CD4-positive, alpha-beta T cell treated with Interleukin-15 for 4 hours (primary cell): ENCODE data around the gene LDHAL6A.
A peak's percentile ranks its signal among the peaks of the same experiment; 100 is the strongest.

Experiments
- DNase-seq: peaks from one replicate; pipeline ENCODE4 v3.0.0-alpha.2; 2020; ENCODE audit warnings: low spot score

LDHAL6A gene

DNA sequence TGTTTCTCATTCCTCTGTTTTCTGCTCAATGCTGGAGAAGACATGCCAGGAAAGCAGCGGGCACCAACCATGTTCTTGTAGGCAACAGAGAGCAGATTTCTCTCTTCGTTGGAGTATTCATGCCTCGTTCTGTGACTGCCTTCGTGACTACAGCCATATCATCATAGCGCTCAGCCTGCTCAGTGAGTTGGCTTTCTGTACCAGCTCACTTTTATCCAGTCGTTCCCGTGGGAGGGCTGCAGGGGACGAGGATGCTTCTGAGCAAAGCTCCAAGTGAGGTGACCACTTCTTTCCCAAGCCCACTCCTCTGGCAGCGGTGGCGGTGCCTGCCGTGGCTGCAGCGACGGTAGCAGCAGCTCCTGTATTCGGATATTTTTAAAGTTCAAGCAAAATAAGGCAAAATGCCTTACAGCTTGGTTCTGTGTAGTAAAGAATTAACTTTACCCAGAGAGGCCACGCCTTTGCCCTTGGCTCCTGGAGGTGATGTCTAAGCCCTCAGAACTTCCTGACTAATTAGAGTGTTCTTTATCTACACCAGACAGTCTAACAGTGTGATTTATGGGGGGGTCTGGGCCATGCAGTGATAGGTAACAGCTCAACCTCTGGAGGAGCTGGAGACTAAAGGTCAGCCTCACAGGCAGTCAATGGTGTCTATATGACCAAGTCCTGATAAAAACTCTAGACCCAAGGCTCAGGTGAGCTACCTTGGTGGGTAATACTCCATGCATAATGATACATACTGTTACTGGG is 35.3 kb downstream of the LDHAL6A start:
- DNase-seq, result no peak

DNA sequence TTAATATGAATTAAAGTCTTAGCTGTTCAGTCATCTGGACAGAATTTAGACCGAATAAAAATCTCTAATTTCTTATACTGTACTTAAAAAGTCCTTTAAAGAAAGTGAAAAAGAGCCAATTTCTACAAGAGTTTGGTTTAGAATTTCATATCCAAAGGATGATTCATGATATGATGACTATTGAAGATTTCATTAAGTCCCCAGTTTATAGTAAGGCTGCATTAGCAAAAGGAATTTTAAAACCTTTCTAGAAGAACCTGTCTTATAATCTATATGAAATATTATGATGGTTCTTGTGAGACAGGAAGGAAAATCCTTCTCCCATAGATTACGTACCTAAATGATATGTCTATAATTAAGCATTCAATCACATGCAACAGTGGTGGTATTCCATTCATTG is 36.3 kb downstream of the LDHAL6A start:
- DNase-seq, result no peak

DNA sequence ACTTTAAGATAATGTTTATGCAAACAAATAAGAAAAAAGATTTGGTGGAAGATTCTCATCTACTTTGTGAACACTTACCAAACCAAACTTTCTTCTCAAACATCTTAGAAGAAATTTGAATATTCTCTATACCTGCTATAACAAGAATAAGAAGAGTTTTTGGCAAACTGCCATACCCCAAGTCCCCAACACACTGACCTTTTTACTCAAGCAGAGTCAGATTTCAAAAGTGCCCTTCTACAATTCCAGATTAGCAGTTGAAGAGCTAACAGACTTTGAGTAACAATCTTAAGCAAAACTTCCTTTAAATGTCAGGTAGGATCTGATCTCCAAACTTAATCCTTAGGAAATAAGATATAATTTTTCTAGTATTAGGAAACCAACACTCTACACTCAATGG is 37.2 kb downstream of the LDHAL6A start:
- DNase-seq, result no peak

DNA sequence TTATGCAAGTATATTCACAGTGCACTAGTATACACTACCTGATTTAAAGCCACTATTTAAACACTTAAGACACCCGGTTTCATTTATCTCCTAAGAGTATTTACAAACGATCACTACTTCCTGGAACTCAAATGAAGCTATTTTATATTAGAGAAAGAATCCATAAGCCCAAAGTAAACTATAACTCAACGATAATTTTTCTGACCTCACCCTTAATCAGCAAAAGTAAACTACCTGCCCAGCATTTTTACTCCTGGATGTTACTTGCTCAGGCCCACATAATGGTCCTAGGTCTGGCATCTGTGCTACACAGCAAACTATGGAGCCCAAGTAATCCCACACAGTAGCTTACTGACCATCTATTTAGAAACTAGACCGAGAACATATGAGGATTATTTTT is 37.7 kb downstream of the LDHAL6A start:
- no peak for DNase-seq

DNA sequence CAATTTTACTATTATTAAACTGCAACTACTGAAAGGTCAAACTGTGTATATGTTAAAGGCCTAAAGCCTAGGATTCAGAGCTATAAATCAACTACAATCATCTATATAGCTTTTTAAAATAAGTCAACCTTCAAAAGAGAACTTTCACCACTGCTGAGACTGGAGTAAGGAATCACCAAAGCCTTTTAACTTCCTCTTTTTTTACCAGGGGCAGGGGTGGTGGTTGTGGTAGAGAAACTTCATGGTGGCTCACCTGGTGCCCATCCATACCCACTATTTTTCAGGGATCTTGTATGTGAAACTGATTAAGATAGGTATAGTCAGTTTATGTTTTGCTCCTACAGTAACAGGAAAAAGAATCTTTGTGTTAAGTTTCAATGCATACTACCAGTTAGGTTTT is 39.6 kb downstream of the LDHAL6A start:
- no peak for DNase-seq

DNA sequence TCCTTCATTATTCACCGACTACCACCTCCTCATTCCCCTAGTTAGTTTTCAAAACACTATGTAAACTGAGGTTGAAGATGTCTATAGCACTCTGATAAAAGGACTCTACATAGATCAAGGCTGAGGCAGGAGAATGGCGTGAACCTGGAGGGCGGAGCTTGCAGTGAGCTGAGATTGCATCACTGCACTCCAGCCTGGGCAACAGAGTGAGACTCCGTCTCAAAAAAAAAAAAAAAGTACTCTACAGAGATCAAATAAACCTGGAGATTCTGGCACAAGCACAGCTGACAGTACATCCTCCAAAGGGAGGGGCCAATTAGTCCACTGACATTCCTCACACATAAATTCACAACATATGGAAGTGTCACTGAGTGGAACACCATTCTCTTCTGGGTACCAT is 40.0 kb downstream of the LDHAL6A start:
- DNase-seq, result no peak

DNA sequence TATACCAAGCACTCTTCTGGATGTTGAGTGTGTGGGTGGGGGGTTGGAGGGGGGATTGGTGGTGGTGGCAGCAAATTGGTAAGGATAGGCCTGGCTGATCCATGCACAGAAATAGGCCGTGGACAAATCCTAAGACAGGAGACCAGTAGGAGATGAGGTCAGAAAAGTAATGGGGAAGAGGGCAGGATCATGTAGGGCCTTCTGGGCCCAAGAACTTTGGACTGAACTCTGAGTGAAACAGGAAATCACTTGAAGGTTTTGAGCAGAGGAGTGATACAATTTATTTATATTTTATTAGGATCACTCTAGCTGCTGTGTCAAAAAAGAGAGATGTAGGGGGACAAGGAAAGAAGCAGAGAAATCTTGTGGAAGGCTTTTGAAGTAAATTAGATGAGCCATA is 42.4 kb downstream of the LDHAL6A start:
- no peak for DNase-seq

DNA sequence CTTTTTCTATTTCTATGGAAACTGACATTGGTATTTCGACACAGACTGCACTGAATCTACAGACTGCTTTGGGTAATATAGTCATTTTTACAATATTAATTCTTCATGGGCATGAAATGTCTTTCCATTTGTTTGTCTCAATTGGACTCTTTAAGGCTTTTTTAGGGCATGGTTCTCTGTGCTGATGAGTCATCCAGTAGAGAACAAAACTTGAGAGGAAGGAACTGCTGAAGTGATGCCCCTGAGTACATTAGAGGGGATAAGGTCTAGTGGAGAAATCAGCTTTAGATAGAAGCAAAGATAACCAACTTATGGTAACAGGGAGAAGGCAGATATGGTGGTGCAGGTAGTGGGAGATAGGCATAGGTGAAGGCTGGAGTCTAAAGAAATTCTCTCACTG is 46.0 kb downstream of the LDHAL6A start:
- no peak for DNase-seq

DNA sequence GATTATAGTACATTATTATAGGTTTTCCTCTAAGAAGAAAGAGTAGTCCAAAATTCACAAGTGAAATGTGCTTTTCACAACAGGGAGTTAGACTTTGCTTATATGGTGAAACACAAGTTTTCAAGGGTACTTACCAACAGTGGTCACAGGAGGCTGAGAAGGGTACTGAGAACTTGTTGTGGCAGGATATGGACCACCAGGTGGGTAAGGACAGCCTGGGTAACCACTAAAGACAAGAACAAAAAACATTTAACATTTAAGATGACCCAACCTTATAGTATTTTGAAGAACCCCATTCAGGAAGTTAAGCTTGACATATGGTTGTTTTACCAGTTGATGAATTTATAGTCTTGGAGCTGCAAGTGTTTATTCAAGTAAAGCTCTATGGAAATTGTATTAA is 46.7 kb downstream of the LDHAL6A start:
- DNase-seq, result no peak

DNA sequence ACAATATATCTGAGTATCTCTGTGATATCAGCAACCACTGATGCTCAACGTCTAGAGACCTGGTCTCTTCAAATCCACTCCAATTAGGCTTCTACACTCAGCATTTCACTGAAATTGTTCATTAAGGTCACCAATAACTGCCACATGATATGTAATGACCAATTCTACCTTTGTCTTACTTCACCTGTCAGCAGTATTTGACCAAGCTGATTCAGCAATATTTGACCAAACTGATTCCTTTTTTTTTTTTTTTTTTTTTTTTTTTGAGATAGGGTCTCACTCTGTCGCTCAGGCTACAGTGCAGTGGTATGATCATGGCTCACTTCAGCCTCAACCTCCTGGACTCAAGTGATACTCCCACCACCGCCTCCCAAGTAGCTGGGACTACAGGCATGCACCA is 65.5 kb downstream of the LDHAL6A start:
- DNase-seq, result no peak

DNA sequence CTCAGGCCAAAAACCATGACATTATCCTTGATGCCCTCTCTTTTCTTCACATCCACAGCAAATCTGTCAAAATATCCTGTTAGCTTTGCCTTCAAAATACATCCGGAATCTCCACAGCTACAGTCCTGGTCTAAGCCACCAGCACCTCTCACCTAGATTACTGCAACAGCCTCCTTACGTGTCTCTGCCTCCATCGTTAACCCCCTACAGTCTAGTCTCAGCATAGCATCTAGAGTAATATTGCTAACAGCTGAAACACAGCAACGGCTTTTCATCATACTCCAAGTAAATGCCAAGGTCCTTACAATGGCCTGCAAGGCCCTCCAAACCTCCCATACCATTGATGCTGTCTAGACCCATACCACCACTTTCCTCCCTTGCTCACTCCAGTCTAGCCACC is 66.7 kb downstream of the LDHAL6A start:
- DNase-seq, result no peak

DNA sequence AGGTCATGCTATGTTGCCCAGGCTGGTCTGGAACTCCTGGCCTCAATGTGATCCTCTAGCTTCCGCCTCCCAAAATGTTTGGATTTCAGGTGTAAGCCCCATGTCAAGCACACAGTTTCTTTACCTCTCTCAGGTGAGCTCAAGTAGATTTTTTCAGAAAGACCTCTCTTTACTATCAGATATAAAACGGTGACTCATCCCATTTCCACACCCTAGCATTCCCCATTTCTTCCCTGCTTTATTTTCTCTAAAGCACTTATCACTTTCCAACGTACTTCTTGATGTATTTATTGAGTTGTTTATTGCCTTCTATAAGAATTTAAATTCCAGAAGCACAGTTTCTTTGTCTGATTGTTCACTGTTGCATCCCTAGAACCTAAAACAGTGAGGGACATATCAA is 67.4 kb downstream of the LDHAL6A start:
- DNase-seq, result no peak

DNA sequence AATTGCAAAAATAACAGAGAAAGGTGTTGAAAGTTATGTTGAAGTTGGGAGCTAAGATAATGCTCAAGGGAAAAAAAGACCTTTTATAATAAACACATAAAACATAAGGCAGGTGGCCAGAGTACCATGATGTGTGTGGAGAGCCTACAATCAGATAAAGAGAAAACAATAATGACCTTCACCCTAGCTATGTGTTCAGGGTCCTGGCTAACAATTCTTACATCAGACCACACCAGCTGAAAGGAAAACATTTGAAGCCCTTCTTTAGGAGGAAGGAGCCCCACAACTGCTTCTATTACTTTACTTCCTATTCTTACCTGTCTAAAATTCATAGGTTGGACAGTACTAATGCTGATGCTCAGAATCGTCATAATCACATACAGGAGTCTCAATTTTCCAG is 68.6 kb downstream of the LDHAL6A start:
- no peak for DNase-seq

DNA sequence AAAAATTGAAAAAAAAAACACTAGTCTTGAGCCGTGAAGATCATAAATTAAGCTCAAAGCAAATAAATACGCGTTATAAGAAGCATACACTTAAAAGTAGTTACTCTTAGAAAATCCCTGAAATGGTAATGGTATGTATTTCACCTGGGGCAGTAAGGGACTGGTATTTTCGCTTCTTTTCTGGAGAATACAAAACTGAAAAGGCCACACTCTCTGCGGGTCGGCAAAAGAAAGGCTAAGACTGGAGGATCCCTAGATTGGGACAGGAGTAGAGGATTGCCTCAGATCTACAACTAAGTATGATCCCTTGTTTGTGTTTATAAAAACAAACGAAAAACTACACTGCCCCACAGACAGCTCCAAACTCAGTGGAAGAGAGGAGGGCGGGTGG is 70.5 kb downstream of the LDHAL6A start:
- DNase-seq, result no peak

DNA sequence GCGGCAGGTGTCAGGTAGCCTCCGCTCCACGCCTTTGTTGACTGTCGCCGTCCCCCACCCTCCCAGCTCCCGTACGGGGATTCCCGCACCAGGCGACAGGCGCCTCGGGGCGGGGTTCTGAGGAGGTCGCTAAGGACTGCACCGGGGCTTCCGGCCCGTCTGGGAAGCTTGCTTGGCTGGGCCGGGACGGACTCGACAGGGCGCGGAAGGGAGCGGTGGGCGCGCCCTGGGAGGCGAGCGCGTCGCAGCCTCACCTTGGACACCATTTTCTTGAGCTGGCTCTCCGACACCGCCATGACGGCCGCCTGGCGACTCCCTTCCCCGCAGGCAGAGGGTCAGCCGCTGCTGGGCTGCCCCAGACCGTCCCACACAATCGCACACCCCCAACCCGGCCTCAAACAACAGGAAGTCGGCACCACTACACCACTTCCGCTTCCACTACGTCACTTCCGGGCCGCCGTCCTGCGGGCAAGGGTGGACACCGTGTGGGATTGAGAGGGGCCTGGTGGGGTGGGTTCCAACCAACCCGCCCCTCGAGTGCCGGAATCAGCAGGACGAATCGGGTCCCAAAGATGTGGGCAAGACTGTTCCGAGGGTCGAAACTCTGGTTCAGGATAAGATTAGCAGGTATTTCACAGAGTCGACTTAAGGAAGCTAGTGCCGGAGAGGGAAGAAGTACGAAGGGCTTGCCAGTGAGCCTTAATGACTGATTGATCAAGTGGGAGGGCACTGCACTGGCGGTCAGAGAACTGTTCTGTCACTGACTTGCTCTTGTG is 71.1 kb downstream of the LDHAL6A start, which contains the start of gene TSG101:
TSS of gene TSG101 (minus strand) at position 422 of the 776 bp plus-strand sequence. CDS start at position 296, 126 bp downstream.
- peak; percentile 91 for DNase-seq

DNA sequence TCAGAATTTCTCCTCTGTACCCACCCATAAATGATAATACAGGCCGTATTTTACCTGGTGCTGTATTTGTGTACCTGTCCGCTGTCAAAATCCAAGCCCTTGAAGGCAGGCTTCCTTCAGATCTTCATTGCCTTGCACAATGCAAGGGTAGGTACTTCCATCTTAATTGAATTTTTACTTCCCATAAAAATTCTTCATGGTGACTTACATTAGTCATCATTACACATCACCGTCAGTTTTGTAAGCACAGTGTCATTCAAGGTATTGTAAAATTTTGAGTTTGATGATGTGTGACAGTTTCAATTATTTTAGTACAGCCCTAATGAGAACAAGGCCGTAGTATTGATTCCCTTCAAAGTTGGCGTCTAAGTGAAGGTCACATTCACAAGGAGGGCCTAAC is 71.9 kb downstream of the LDHAL6A start:
- peak; percentile 1 for DNase-seq
